CD8-positive, alpha-beta memory T cell (primary cell): Measurements from ENCODE around the gene NRN1. TPM values are rescaled to one million over a fixed set of nuclear protein-coding genes. Genes with fewer than 3 reads are reported as not detected.
"Not testable (repeated sequence)": the region's sequence is repeated elsewhere in the genome, so short reads cannot be mapped to it uniquely, and the experiment has no call there.

Experiments
- CTCF ChIA-PET: fragments of 350-600 bp; sonication (Branson Sonifier 250); formaldehyde crosslinking; loops from one replicate; lab custom pipeline; 2021; ENCODE audit warnings: antibody characterized with exemption; lab: Charles Lee
- POLR2A ChIA-PET: fragments of 350-600 bp; sonication (Branson Sonifier 250); formaldehyde crosslinking; loops from one replicate; lab custom pipeline; 2021; ENCODE audit warnings: antibody characterized with exemption; lab: Charles Lee
- DNase-seq, 5 donors: peaks; one replicate each; pipeline versions ENCODE4 v3.0.0 to v3.0.0-alpha.2; 2020 to 2022; ENCODE audit warnings: mixed read lengths in 1 of 5
- H3K27ac ChIP-seq: one replicate; pipeline ENCODE4 v1.7.0; 2013; ENCODE audit warnings: low read depth, mild to moderate bottlenecking, low read length, moderate library complexity
- H3K27me3 ChIP-seq: 2 replicates; pipeline ENCODE4 v1.7.0; 2013; ENCODE audit warnings: low read length, mild to moderate bottlenecking; ENCODE audit not compliant: insufficient read depth, poor library complexity, severe bottlenecking
- H3K36me3 ChIP-seq: 2 replicates; pipeline ENCODE4 v1.7.0; 2013; ENCODE audit warnings: mild to moderate bottlenecking, low read length, moderate library complexity; ENCODE audit not compliant: insufficient read depth
- H3K4me1 ChIP-seq: 2 replicates; pipeline ENCODE4 v1.7.0; 2013; ENCODE audit warnings: mild to moderate bottlenecking, low read length, moderate library complexity; ENCODE audit not compliant: insufficient read depth
- H3K4me3 ChIP-seq: 2 replicates; pipeline ENCODE4 v1.7.0; 2013; ENCODE audit warnings: mild to moderate bottlenecking, low read length
- H3K9me3 ChIP-seq: 2 replicates; pipeline ENCODE4 v1.7.0; 2013; ENCODE audit warnings: mild to moderate bottlenecking, low read length
- H3K27ac Mint-ChIP-seq, 8 donors: one replicate each; pipeline ENCODE4 v1.8.0; 2020 to 2021; ENCODE audit warnings: mixed read lengths in 8 of 8, mild to moderate bottlenecking in 6 of 8, inconsistent platforms in 3 of 8, moderate library complexity in 3 of 8
- H3K27me3 Mint-ChIP-seq, 2 donors: one replicate each; pipeline ENCODE4 v1.8.0; 2020 to 2021; ENCODE audit warnings: mixed read lengths in 2 of 2, mild to moderate bottlenecking in 1 of 2, moderate library complexity in 1 of 2
- H3K36me3 Mint-ChIP-seq, 3 donors: one replicate each; pipeline ENCODE4 v1.8.0; 2020 to 2021; ENCODE audit warnings: mixed read lengths in 3 of 3, inconsistent platforms in 1 of 3, mild to moderate bottlenecking in 1 of 3
- H3K4me1 Mint-ChIP-seq, 3 donors: one replicate each; pipeline ENCODE4 v1.8.0; 2020 to 2021; ENCODE audit warnings: mixed read lengths in 3 of 3, inconsistent platforms in 1 of 3, mild to moderate bottlenecking in 1 of 3
- H3K4me3 Mint-ChIP-seq, 7 donors: one replicate each; pipeline ENCODE4 v1.8.0; 2020 to 2021; ENCODE audit warnings: mixed read lengths in 7 of 7, mild to moderate bottlenecking in 6 of 7, moderate library complexity in 4 of 7, inconsistent platforms in 2 of 7
- H3K9me3 Mint-ChIP-seq, 5 donors: one replicate each; pipeline ENCODE4 v1.8.0; 2020 to 2022; ENCODE audit warnings: mixed read lengths in 5 of 5, mild to moderate bottlenecking in 3 of 5, moderate library complexity in 2 of 5, inconsistent platforms in 1 of 5
- polyA plus RNA-seq: library from polyadenylated mRNA; unstranded; fragments of 300-500 nt; fragmentation: Illumina TruSeq; gene quantifications from one replicate; pipeline ENCODE4 v1.2.3, GENCODE V29; 2021
- total RNA-seq, 2 experiments: library from RNA; stranded (reverse); gene quantifications; one replicate each; pipeline ENCODE4 v1.2.3, GENCODE V29; 2021

NRN1 gene
- total and polyA plus RNA-seq, 3 experiments from 2014 or later: 0.24 to 0.61 TPM; not detected in 1

DNA sequence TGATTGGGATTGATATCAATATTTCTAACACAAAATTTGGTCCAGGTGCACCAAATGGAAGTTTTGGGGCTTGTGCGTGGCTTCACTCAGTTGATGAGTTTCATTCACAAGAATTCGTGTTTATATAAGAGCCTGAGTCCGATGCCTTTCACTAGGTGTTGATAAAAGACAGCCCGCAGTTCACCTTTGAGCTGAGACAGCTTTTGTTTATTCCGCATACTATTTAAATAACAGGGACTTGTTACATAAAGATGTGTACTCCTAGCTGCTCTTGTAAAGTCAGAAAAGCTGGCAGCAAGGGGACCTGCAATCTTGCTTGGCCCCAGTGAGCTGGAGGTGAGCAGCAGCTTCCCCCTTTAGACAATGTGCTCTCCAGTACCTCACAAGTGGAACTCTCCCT lies 19.0 kb upstream of the NRN1 start:
- H3K4me3 Mint-ChIP-seq: no peak overlapping the region
- H3K27ac Mint-ChIP-seq: no peak overlapping the region
- no peak for DNase-seq
- POLR2A ChIA-PET: no interaction called here
- no peaks in the 10 kb centered on the region for H3K9me3 ChIP-seq
- CTCF ChIA-PET: no interaction called here
- no peaks in the 10 kb centered on the region for H3K4me1 ChIP-seq
- H3K36me3 Mint-ChIP-seq: no peaks in the 10 kb centered on the region
- no peaks in the 10 kb centered on the region for H3K36me3 ChIP-seq
- no peak overlapping the region for H3K4me3 ChIP-seq
- no peaks in the 10 kb centered on the region for H3K4me1 Mint-ChIP-seq
- H3K9me3 Mint-ChIP-seq: peaks cover 0 to 5% (median 0%) of the 10 kb centered on the region in 5 donors
- H3K27me3 ChIP-seq: peaks cover 4% of the 10 kb centered on the region
- peaks cover 8 to 68% of the 10 kb centered on the region in 2 donors for H3K27me3 Mint-ChIP-seq
- H3K27ac ChIP-seq: no peak overlapping the region

DNA sequence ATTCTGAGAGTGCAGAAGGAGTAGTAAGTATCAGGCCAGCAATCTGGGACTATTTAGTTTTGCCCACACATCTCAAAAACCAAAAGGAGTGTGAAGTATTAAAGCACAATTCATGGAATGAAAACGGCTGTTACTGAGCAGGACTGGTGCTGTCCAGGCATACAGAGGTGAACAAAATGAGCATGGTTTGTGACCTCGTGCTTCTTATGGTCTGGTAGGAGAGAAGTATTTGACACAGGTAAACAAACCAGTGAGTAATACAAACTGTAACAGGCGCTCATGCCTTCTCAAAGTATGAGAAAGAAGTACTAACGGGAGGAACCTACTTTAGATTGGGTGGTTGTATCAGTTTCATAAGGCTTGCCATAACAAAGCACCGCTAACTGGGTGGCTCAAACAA lies 17.5 kb upstream of the NRN1 start:
- POLR2A ChIA-PET: no interaction called here
- Mint-ChIP-seq H3K27me3 (peaks cover 17 to 68% of the 10 kb centered on the region in 2 donors), H3K36me3 (peaks cover 0 to 1% (median 0%) of the 10 kb centered on the region in 3 donors), H3K4me1 (no peaks in the 10 kb centered on the region), H3K9me3 (peaks cover 0 to 5% (median 0%) of the 10 kb centered on the region in 5 donors), H3K4me3 (no peak overlapping the region), H3K27ac (no peak overlapping the region)
- CTCF ChIA-PET: interaction anchor here (0.6 kb wide), 1 partner anchor 23 kb away, joined by 4 read pairs; no protein-coding TSS in a partner anchor
- Histone ChIP-seq H3K4me1 (no peaks in the 10 kb centered on the region), H3K9me3 (no peaks in the 10 kb centered on the region), H3K36me3 (no peaks in the 10 kb centered on the region), H3K27me3 (peaks cover 4% of the 10 kb centered on the region), H3K27ac (no peak overlapping the region), H3K4me3 (no peak overlapping the region)
- no peak for DNase-seq

DNA sequence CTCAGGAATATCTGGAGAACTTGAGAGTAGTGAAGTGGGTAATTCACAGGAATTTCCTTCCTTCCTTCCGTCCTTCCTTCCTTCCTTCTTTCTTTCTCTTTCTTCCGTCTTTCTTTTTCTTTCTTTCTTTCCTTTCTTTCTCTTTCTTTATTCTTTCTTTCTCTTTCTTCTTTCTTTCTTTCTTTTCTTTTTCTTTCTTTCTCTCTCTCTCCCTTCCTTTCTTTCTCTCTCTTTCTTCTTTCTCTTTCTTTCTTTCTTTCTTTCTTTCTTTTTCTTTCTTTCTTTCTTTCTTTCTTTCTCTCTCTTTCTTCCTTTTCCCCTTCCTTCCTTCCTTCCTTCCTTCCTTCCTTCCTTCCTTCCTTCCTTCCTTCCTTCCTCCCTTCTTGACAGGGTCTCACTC lies 16.1 kb upstream of the NRN1 start:
- Mint-ChIP-seq H3K27me3 (peaks cover 22 to 82% of the 10 kb centered on the region in 2 donors), H3K27ac (peak overlapping the region in 1 of 8 donors; percentile 5)
- H3K27ac ChIP-seq, H3K36me3 Mint-ChIP-seq, DNase-seq, POLR2A ChIA-PET, H3K4me1 ChIP-seq, CTCF ChIA-PET, H3K9me3 Mint-ChIP-seq, H3K4me1 Mint-ChIP-seq, H3K4me3 Mint-ChIP-seq, H3K4me3 ChIP-seq, H3K9me3 ChIP-seq, H3K36me3 ChIP-seq: not testable (repeated sequence)
- H3K27me3 ChIP-seq: peaks cover 10% of the 10 kb centered on the region

DNA sequence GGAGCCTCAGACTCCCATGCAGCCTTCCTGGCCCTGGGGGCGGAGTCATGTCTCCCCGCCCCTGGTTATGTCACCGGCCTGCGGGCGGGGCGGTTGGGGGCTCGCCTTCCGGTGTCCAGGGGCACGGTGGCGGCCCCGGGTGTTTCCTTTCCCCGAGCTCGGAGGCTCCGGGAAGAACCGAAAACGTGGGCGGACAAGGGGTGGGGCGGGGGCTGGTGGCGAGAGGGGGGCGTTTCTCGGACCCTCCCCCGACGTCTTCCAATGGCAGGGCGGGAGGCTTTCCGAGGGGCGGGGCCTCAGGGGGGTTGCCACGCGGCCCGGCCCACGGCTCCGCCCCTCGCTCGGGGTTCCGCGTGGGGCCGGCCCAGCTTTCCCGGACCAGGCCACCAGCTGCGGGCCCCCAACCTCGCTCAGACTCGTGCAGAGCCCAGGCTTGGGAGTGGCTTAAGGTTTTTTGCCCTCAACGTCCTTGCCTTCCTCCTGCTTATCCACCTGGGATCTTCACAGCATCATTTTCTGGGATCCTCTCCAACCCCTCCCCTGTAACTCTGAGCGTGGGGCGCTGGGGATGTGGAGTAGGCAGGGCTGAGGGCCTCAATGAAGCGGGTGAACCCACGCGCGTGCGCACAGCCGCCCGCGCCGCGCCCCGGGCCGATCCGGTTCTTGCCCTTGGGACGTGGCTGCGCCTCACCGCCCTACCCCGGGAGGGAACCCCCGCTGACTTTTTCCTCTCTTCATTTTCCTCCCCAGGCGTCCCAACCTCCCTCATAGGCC lies 2.1 kb upstream of the NRN1 start:
- peaks cover 40% of the 10 kb centered on the region for H3K4me1 ChIP-seq
- H3K4me1 Mint-ChIP-seq: peaks cover 35 to 55% (median 38%) of the 10 kb centered on the region in 3 donors
- H3K27ac ChIP-seq: no peak overlapping the region
- CTCF ChIA-PET: interaction anchor here (2.5 kb wide), 1 partner anchor 14 kb away, joined by 11 read pairs; no protein-coding TSS in a partner anchor
- DNase-seq: peak in 1 of 5 donors; percentile 44
- H3K27me3 ChIP-seq: peaks cover 53% of the 10 kb centered on the region
- peaks cover 4 to 23% (median 22%) of the 10 kb centered on the region in 5 donors for H3K9me3 Mint-ChIP-seq
- H3K4me3 ChIP-seq: peak overlapping the region; percentile 50
- peak overlapping the region in 2 of 8 donors; percentile 6 to 74 for H3K27ac Mint-ChIP-seq
- H3K9me3 ChIP-seq: no peaks in the 10 kb centered on the region
- peaks cover 55 to 74% of the 10 kb centered on the region in 2 donors for H3K27me3 Mint-ChIP-seq
- H3K36me3 ChIP-seq: no peaks in the 10 kb centered on the region
- peak overlapping the region; percentile 48 to 90 (median 79) for H3K4me3 Mint-ChIP-seq
- POLR2A ChIA-PET: interaction anchor here (1.1 kb wide), 1 partner anchor 11 kb away, joined by 3 read pairs; no protein-coding TSS in a partner anchor
- H3K36me3 Mint-ChIP-seq: peaks cover 0 to 6% (median 3%) of the 10 kb centered on the region in 3 donors

DNA sequence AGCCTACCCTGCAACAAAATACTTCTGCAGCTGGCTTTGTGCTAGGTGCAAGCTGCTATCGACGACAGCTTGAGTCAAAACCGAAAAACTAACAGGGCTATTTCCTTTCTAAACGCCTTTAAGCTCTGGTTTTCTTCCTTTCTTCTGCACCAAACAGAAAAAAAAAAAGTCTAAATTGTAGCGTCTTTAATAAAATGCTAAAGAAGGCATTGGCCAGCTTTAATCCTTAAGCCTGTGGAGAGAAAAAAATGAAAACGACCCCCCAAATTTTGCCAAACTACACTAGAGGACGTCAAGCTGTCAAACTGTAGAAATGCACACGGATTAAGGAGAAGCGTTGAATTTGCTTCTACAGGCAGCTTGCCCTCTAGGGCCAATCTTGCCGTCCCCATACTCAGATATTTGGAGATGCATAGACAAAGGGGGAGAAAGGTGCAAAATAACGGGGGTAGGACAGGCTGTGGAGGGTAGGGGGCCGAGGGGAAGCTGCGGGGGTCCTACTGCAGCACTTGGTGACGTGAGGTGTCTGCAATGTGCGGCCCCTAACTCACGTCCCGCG lies 1.4 kb upstream of the NRN1 start:
- POLR2A ChIA-PET: interaction anchor here (0.6 to 1.1 kb wide), 2 partner anchors 10 to 746 kb away, joined by 3 to 5 read pairs; partner anchors contain the start of gene FARS2
- no peaks in the 10 kb centered on the region for H3K9me3 ChIP-seq
- H3K27me3 ChIP-seq: peaks cover 59% of the 10 kb centered on the region

DNA sequence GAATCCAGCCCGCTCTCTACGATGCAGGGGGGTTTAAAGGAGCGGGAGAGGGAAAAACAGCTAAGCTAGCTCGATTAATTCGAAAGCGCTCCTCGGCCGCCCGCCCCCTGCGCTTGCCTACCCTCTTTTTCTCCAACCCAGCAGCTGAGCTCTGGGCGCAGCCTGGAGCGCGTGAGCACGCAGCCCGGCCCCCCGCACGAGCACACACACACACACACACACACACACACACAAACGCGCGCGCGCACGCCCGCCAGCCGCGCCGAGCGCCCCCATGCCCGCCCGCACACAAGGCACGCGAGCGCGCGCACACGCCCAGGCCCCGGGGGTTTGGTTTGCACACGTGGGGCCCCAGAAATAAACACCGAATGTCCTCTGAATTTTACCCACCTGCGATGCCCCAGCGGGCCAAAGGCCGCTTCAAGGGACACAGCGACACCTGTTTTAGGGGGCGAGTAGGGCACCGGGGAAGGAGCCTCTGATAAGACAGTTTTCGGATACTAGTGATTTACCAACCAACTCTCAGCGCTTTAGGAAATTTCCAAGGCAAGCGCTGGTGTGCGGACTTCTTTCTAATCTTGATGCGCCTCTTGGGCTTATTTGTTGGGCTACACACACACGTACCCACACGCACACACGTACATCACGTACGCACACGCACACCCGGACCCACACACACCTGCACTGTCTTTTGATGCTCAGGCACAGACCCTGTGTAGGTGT lies 802 bp upstream of the NRN1 start:
- H3K27ac ChIP-seq: no peak overlapping the region
- peaks cover 66% of the 10 kb centered on the region for H3K27me3 ChIP-seq
- peaks cover 53% of the 10 kb centered on the region for H3K4me1 ChIP-seq
- DNase-seq: peak in 1 of 5 donors; percentile 21
- ChIA-PET POLR2A (interaction anchor here (0.6 to 1.1 kb wide), 2 partner anchors 10 to 746 kb away, joined by 3 to 5 read pairs; partner anchors contain the start of gene FARS2), CTCF (interaction anchor here (0.6 to 2.5 kb wide), 3 partner anchors 13 to 229 kb away, joined by 3 to 11 read pairs (median 3); no protein-coding TSS in a partner anchor)
- Mint-ChIP-seq H3K27me3 (peaks cover 67 to 74% of the 10 kb centered on the region in 2 donors), H3K36me3 (peaks cover 0 to 9% (median 3%) of the 10 kb centered on the region in 3 donors), H3K4me1 (peaks cover 38 to 64% (median 47%) of the 10 kb centered on the region in 3 donors), H3K27ac (peak overlapping the region in 3 of 8 donors; percentile 33 to 74 (median 58)), H3K4me3 (peak overlapping the region; percentile 71 to 90 (median 79)), H3K9me3 (peaks cover 4 to 32% (median 28%) of the 10 kb centered on the region in 5 donors)
- H3K9me3 ChIP-seq: no peaks in the 10 kb centered on the region
- no peaks in the 10 kb centered on the region for H3K36me3 ChIP-seq
- peak overlapping the region; percentile 18 for H3K4me3 ChIP-seq

More for the DNA sequence above, 1.4 kb upstream of the NRN1 start:
- H3K27ac Mint-ChIP-seq: peak overlapping the region in 4 of 8 donors; percentile 33 to 74 (median 62)
- H3K4me3 Mint-ChIP-seq: peak overlapping the region; percentile 71 to 90 (median 79)
- peaks cover 61 to 71% of the 10 kb centered on the region in 2 donors for H3K27me3 Mint-ChIP-seq
- H3K4me3 ChIP-seq: peak overlapping the region; percentile 50
- CTCF ChIA-PET: interaction anchor here (1.2 to 2.5 kb wide), 2 partner anchors 14 to 32 kb away, joined by 3 to 11 read pairs; no protein-coding TSS in a partner anchor
- H3K36me3 Mint-ChIP-seq: peaks cover 0 to 6% (median 3%) of the 10 kb centered on the region in 3 donors
- no peak overlapping the region for H3K27ac ChIP-seq
- H3K4me1 ChIP-seq: peaks cover 47% of the 10 kb centered on the region
- H3K36me3 ChIP-seq: no peaks in the 10 kb centered on the region
- peaks cover 4 to 26% (median 23%) of the 10 kb centered on the region in 5 donors for H3K9me3 Mint-ChIP-seq
- H3K4me1 Mint-ChIP-seq: peaks cover 35 to 58% (median 41%) of the 10 kb centered on the region in 3 donors
- DNase-seq: no peak

DNA sequence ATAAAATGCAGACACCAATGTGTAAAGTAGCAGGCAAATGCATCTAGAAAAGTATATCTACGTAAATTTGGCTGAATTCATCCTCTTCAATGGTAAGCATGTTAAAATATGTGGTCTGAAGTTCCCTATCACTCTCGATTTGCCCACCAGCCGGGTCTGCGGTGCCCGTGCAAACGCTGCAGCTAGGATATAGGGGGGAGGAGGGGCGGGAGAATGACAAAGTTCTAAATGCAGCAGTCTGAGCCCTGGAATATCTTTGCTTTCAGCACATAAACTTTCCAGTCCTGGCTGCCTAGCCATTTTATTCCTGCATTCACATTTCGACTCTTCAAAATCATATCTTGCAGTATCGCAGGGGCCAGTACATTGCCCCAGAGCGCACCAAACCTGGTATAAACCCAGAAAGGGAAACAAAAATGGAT lies 708 bp downstream of the NRN1 start:
- Mint-ChIP-seq H3K4me1 (peaks cover 42 to 75% (median 57%) of the 10 kb centered on the region in 3 donors), H3K36me3 (peaks cover 0 to 9% (median 3%) of the 10 kb centered on the region in 3 donors), H3K9me3 (peaks cover 4 to 41% (median 36%) of the 10 kb centered on the region in 5 donors), H3K27ac (peak overlapping the region in 3 of 8 donors; percentile 14 to 59 (median 45)), H3K4me3 (peak overlapping the region; percentile 23 to 80 (median 39)), H3K27me3 (peaks cover 81 to 83% of the 10 kb centered on the region in 2 donors)
- CTCF ChIA-PET: no interaction called here
- Histone ChIP-seq H3K27me3 (peaks cover 80% of the 10 kb centered on the region), H3K4me3 (no peak overlapping the region), H3K9me3 (no peaks in the 10 kb centered on the region), H3K27ac (no peak overlapping the region), H3K4me1 (peaks cover 61% of the 10 kb centered on the region), H3K36me3 (no peaks in the 10 kb centered on the region)
- POLR2A ChIA-PET: interaction anchor here (0.7 kb wide), 1 partner anchor 9 kb away, joined by 3 read pairs; no protein-coding TSS in a partner anchor
- no peak for DNase-seq
